HG03045 (cell line): Measurements from ENCODE around the gene SHISA5.
"Not testable (repeated sequence)": the region's sequence is repeated elsewhere in the genome, so short reads cannot be mapped to it uniquely, and the experiment has no call there.

Source experiments
- ATAC-seq: cut with Tn5 transposase; IDR thresholded peaks from one replicate; pipeline ENCODE4 v1.9.1; 2021; ENCODE audit warnings: mild to moderate bottlenecking, moderate library complexity; ENCODE audit not compliant: unreplicated experiment

The SHISA5 gene

GRCh38 chr3:48478626-48479555 is 25.1 kb downstream of the SHISA5 start:
- ATAC-seq = no peak

- ATAC-seq = no peak
Measured at GRCh38 chr3:48477959-48478520, 25.9 kb downstream of the SHISA5 start.

- ATAC-seq = no peak
Measured at GRCh38 chr3:48476426-48477053, 27.4 kb downstream of the SHISA5 start.

- no peak for ATAC-seq
Measured at GRCh38 chr3:48475188-48475587, 28.8 kb downstream of the SHISA5 start.

- no peak for ATAC-seq
Measured at GRCh38 chr3:48474619-48475018, 29.4 kb downstream of the SHISA5 start.

GRCh38 chr3:48474031-48474430 is 29.9 kb downstream of the SHISA5 start:
- not testable (repeated sequence) for ATAC-seq

- ATAC-seq = no peak
Measured at GRCh38 chr3:48473617-48473952, 30.4 kb downstream of the SHISA5 start.

GRCh38 chr3:48472923-48473616 is 30.9 kb downstream of the SHISA5 start:
- ATAC-seq = peak; percentile 71

- ATAC-seq = no peak
Measured at GRCh38 chr3:48472673-48472922, 31.4 kb downstream of the SHISA5 start.

GRCh38 chr3:48470286-48470685 is 33.7 kb downstream of the SHISA5 start:
- ATAC-seq = no peak

GRCh38 chr3:48469046-48469915 is 34.7 kb downstream of the SHISA5 start:
- ATAC-seq = no peak

- ATAC-seq = no peak
Measured at GRCh38 chr3:48468329-48468731, 35.6 kb downstream of the SHISA5 start.

- no peak for ATAC-seq
Measured at GRCh38 chr3:48467473-48468267, 36.3 kb downstream of the SHISA5 start.

GRCh38 chr3:48467110-48467454 is 36.9 kb downstream of the SHISA5 start:
- no peak for ATAC-seq

GRCh38 chr3:48466386-48467109 is 37.4 kb downstream of the SHISA5 start:
- ATAC-seq = no peak

- peak; percentile 70 for ATAC-seq
Measured at GRCh38 chr3:48465531-48466378, 38.2 kb downstream of the SHISA5 start.

- no peak for ATAC-seq
Measured at GRCh38 chr3:48465237-48465530, 38.8 kb downstream of the SHISA5 start.

GRCh38 chr3:48464713-48465221 is 39.2 kb downstream of the SHISA5 start:
- no peak for ATAC-seq
